Activated CD8-positive, alpha-beta memory T cell treated with anti-CD3 and anti-CD28 coated beads for 36 hours (primary cell): ENCODE measurements around the gene TUT1. TPM values are rescaled to one million over a fixed set of nuclear protein-coding genes. Genes with fewer than 3 reads are reported as not detected.

ENCODE experiments used
- CTCF ChIA-PET: fragments of 350-600 bp; sonication (Branson Sonifier 250); formaldehyde crosslinking; loops from one replicate; lab custom pipeline; 2021; ENCODE audit warnings: antibody characterized with exemption; lab: Charles Lee
- POLR2A ChIA-PET: fragments of 350-600 bp; sonication (Branson Sonifier 250); formaldehyde crosslinking; loops from one replicate; lab custom pipeline; 2021; ENCODE audit warnings: antibody characterized with exemption; lab: Charles Lee
- total RNA-seq, 2 experiments: library from RNA; stranded (reverse); gene quantifications; one replicate each; pipeline ENCODE4 v1.2.3, GENCODE V29; 2021

TUT1 gene
- total RNA-seq, 2 experiments from 2014 or later = 30.9 to 33.0 TPM

- POLR2A ChIA-PET = interaction anchor here (0.6 to 3.0 kb wide), 13 partner anchors 12 to 268 kb away, joined by 3 to 33 read pairs (median 5); partner anchors contain the start of genes B3GAT3, C11orf98, CSKMT and HNRNPUL2
- CTCF ChIA-PET = interaction anchor here (0.9 to 2.5 kb wide), 6 partner anchors 9 to 213 kb away, joined by 3 to 8 read pairs (median 5); no protein-coding TSS in a partner anchor
These were observed 18.2 kb downstream of the TUT1 start for GRCh38 chr11:62573006-62573591.

GRCh38 chr11:62572431-62572830 lies 18.9 kb downstream of the TUT1 start:
- POLR2A ChIA-PET = interaction anchor here (0.5 to 3.0 kb wide), 5 partner anchors 12 to 29 kb away, joined by 3 to 33 read pairs (median 3); partner anchors contain the start of genes MTA2 and TUT1

DNA sequence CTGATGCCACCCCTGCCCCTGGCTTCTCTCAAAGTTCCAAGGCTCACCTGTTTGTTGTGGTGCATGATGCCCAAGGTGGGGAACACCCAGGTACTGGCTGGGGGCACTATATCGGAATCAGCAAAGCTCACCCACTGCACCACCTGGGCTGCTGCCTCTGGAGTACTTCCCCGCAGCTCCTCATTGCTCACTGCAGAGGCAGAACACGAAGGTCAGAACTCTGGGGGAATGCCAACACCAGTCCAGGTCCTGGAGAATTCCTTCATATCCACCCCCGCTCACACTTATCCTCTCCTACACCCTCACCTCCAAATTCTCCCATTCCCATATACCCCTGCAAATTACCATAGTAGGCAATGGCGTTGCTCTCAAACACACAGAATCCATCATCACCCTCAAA lies 19.8 kb downstream of the TUT1 start:
- POLR2A ChIA-PET = interaction anchor here (0.6 kb wide), 1 partner anchor 286 kb away, joined by 6 read pairs; no protein-coding TSS in a partner anchor

More at GRCh38 chr11:62572431-62572830, 18.9 kb downstream of the TUT1 start:
- CTCF ChIA-PET = interaction anchor here (0.5 to 2.5 kb wide), 5 partner anchors 8 to 148 kb away, joined by 3 to 8 read pairs (median 5); no protein-coding TSS in a partner anchor

DNA sequence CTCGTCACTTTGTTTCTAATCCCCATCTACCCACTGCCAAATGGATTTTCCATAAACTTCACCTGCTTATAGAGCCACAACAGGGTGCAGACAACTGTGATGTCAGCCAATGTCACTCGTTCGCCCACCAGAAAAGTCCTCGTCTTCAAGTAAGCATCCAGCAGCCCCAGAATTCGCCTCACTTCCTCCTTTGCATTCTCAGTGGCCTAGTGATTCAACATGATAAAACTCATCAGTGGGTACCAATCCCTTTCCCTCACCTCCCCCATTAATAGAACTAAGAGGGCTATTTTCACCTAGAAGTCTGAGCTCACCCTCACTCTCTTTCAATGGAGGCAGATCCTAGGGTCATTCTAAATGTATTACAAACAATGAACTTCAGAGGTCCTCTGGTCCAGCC lies 20.4 kb downstream of the TUT1 start:
- ChIA-PET POLR2A (interaction anchor here (0.6 kb wide), 3 partner anchors 20 to 287 kb away, joined by 3 to 9 read pairs (median 6); partner anchors contain the start of gene TUT1), CTCF (interaction anchor here (2.2 to 2.6 kb wide), 3 partner anchors 11 to 146 kb away, joined by 7 to 16 read pairs (median 9); no protein-coding TSS in a partner anchor)

More for the DNA sequence above, 19.8 kb downstream of the TUT1 start:
- CTCF ChIA-PET = interaction anchor here (2.6 kb wide), 1 partner anchor 12 kb away, joined by 16 read pairs; no protein-coding TSS in a partner anchor

DNA sequence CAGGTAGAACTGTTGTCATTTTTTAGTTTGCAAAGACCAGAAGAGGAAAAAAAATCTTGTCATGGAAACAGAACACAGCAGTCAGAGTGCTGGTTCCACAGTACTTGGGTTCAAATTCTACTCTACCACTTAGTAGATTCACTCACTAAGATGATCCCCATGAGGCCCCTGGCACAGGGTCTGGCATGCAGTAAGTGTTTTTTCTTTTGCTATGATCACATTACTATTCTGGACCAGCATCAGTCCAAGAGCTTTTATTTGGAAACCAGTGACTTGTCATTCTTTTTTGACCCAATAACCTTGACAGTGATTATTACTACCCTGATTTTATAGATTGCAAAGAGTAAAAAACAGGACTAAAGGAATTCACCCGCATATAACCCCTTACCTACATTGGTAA lies 21.7 kb downstream of the TUT1 start:
- CTCF ChIA-PET = interaction anchor here (2.2 to 2.6 kb wide), 3 partner anchors 10 to 145 kb away, joined by 7 to 16 read pairs (median 9); no protein-coding TSS in a partner anchor
- POLR2A ChIA-PET = interaction anchor here (1.3 kb wide), 1 partner anchor 8 kb away, joined by 5 read pairs; no protein-coding TSS in a partner anchor

- POLR2A ChIA-PET = interaction anchor here (0.6 to 2.0 kb wide), 2 partner anchors 10 to 154 kb away, joined by 4 to 7 read pairs; no protein-coding TSS in a partner anchor
- CTCF ChIA-PET = interaction anchor here (1.1 to 2.1 kb wide), 3 partner anchors 9 to 25 kb away, joined by 3 to 14 read pairs (median 4); no protein-coding TSS in a partner anchor
These were observed 24.2 kb downstream of the TUT1 start for GRCh38 chr11:62567018-62567633.

- ChIA-PET POLR2A (interaction anchor here (2.0 kb wide), 1 partner anchor 9 kb away, joined by 7 read pairs; no protein-coding TSS in a partner anchor), CTCF (interaction anchor here (0.6 to 2.1 kb wide), 2 partner anchors 22 to 97 kb away, joined by 3 to 14 read pairs; no protein-coding TSS in a partner anchor)
These were observed 25.1 kb downstream of the TUT1 start for GRCh38 chr11:62566247-62566646.

GRCh38 chr11:62565100-62565802 lies 26.1 kb downstream of the TUT1 start:
- POLR2A ChIA-PET = interaction anchor here (2.0 kb wide), 1 partner anchor 8 kb away, joined by 7 read pairs; no protein-coding TSS in a partner anchor

GRCh38 chr11:62561677-62562230 lies 29.6 kb downstream of the TUT1 start:
- POLR2A ChIA-PET = interaction anchor here (0.6 to 1.3 kb wide), 2 partner anchors 8 to 12 kb away, joined by 5 to 7 read pairs; partner anchors contain the start of gene EEF1G
- CTCF ChIA-PET = interaction anchor here (5.8 to 7.2 kb wide), 2 partner anchors 18 to 137 kb away, joined by 39 to 69 read pairs; no protein-coding TSS in a partner anchor

More at GRCh38 chr11:62565100-62565802, 26.1 kb downstream of the TUT1 start:
- CTCF ChIA-PET = interaction anchor here (1.1 to 3.0 kb wide), 3 partner anchors 7 to 140 kb away, joined by 3 to 11 read pairs (median 5); no protein-coding TSS in a partner anchor

DNA sequence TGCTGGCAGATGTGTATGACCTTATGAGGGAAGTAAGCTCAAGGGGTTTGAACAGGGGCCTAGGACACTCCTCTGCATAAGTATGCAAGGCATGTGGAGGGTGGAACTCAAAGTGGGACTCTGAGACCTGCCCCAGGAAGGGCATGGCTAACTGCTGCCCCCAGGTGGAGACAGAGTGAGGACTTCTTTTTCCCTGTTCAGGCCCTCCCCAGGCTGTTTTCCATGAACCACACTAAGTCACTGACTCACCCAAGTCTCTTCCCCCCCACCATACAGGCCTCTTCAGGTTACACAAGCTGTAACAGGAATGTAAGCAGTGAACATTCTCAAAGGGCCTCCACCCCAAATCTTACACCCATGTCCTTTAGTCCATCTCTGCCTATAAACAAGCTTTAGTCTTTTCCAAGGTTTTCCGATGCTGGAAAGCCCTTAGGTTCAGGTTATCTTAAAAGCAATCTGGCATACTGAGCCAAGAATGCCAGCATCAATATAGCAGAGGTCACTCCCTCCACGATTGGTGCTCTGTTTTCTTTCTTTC lies 30.7 kb downstream of the TUT1 start:
- POLR2A ChIA-PET = interaction anchor here (0.8 to 1.4 kb wide), 4 partner anchors 9 to 136 kb away, joined by 3 to 8 read pairs (median 4); no protein-coding TSS in a partner anchor
- CTCF ChIA-PET = interaction anchor here (0.9 to 7.2 kb wide), 9 partner anchors 9 to 169 kb away, joined by 3 to 69 read pairs (median 5); no protein-coding TSS in a partner anchor

DNA sequence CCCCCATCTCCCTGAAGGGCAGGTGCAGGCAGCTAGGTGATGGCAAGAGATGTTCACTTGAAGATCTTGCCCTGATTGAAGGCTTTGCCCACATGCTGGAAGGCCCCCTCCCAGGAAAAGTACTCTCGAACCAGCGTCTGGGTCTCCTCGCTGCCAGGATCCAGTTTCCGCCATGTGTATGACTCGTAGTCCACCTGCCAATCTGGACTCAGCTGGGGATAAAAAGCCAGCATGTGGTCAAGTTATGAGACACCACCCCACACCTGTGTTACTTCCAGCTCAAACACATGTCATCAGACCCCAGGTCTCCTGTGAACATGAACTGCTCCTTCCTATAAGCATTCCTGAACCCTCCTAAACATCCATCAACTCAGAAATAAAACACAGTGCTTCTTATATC lies 31.7 kb downstream of the TUT1 start:
- POLR2A ChIA-PET = interaction anchor here (0.7 to 1.3 kb wide), 3 partner anchors 16 to 297 kb away, joined by 3 to 6 read pairs (median 3); no protein-coding TSS in a partner anchor
- CTCF ChIA-PET = interaction anchor here (0.5 to 7.2 kb wide), 8 partner anchors 9 to 135 kb away, joined by 3 to 69 read pairs (median 8); partner anchors contain the start of gene TUT1

- ChIA-PET POLR2A (interaction anchor here (0.7 to 4.7 kb wide), 4 partner anchors 15 to 297 kb away, joined by 3 to 53 read pairs (median 7); partner anchors contain the start of gene EEF1G), CTCF (interaction anchor here (0.5 to 7.2 kb wide), 9 partner anchors 11 to 164 kb away, joined by 3 to 69 read pairs (median 5); partner anchors contain the start of gene TUT1)
These were observed 32.1 kb downstream of the TUT1 start for GRCh38 chr11:62559204-62559603.

DNA sequence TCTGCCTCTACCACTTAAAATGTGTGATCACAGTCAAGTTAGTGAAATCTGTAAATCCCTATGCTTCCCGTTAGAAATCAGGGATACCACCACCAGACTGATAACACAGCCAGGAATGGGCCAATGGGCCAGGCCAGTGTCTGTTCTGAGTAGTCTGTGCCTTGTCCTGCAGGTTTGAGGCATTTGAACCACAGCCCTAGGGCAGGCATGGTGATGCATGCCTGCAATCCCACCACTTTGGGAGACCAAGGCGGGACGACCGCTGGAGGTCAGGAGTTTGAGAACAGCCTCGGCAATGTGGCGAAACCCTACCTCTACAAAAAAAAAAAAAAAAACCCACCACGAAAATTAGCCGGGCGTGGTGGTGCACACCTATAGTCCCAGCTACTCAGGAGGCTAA lies 32.7 kb downstream of the TUT1 start:
- ChIA-PET POLR2A (interaction anchor here (0.6 to 4.7 kb wide), 5 partner anchors 15 to 298 kb away, joined by 3 to 53 read pairs (median 6); partner anchors contain the start of gene EEF1G), CTCF (interaction anchor here (1.1 to 7.2 kb wide), 8 partner anchors 9 to 164 kb away, joined by 3 to 69 read pairs (median 6); no protein-coding TSS in a partner anchor)

DNA sequence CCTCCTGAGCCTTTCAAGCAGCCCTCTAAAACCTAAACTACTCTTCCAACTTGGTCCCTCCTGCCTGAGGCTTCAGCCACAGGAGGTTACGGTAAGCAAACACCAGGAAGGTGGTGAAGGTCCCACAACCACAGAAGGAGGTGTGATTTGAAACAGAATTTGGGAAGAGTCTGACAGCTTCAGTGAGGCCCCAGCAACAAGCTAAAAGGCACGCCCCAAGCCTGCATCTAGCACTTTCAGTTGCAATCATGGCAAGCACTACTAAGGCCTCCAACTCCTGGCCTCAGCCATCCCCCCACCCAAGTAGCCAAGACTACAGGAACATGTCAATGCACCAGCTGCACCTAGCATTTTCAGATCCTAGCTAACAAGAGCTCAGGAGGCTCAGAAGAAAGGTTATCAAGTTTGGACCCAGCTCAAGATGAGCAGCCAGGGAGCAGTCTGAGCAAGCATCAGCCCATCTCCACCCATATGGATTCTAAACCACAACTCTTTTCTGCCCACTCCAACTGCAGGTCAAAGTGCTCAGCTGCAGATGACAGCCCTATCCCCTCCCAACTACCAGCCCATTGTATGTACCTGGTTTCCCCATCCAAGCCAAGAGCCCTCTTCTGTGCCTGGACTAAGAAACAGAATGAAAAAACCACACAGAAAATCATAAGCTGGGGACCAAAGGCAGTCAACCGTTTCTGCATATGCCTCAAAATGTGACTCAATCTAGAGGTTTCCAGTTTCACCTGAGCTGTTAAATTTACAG lies 34.3 kb downstream of the TUT1 start:
- POLR2A ChIA-PET = interaction anchor here (0.5 to 4.7 kb wide), 12 partner anchors 9 to 299 kb away, joined by 3 to 53 read pairs (median 4); partner anchors contain the start of genes AHNAK, C11orf98, CSKMT and EEF1G
- CTCF ChIA-PET = interaction anchor here (0.7 to 7.2 kb wide), 7 partner anchors 13 to 133 kb away, joined by 3 to 69 read pairs (median 6); no protein-coding TSS in a partner anchor

DNA sequence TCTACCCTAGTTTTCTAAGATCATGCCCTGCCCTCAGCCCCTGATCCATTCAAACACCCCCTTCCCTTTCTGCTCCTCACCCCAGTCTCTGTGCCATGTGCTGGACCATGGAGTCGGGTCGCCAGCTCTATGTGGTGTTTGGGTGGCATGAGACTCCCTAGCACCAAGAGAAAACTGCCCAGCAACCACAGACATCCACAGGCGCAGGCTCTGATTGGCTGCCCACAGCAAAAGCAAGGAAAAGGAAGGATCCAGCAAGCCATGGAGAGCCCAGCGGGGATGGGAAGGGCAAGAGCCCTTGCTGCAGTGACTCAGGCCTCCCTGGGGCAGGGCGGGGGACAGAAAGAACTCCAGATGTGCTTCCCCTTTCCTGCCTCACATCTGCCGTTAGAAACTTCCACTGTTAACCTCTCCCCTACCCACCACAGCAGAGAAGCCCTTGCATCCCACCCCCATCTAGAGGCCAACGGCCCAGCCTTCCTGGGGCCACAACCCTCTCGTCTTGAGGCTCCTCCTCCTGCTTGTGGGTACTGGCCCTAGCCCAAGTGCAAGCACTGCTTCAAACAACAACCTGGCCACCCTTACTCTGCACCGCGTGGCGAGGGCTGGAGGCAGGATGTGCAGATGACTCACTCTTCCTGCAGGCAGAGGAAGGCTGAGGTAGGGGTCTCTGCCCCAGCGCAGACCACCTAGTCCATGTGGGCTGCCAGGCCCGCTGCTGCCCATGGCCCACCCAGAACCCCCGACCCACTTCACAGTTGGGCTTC lies 35.0 kb downstream of the TUT1 start:
- CTCF ChIA-PET = interaction anchor here (1.7 to 7.2 kb wide), 4 partner anchors 12 to 132 kb away, joined by 7 to 69 read pairs (median 24); no protein-coding TSS in a partner anchor
- POLR2A ChIA-PET = interaction anchor here (0.6 to 4.7 kb wide), 10 partner anchors 9 to 285 kb away, joined by 3 to 53 read pairs (median 3); partner anchors contain the start of genes C11orf98 and CSKMT
